ENCODE results near the gene SREBF2.

Gene SREBF2

GRCh38 chr22:41816871-41817270 lies 16.0 kb upstream of the SREBF2 start:
- H3K27ac Mint-ChIP-seq: peak overlapping the region; percentile 85 to 94 (median 86)

DNA sequence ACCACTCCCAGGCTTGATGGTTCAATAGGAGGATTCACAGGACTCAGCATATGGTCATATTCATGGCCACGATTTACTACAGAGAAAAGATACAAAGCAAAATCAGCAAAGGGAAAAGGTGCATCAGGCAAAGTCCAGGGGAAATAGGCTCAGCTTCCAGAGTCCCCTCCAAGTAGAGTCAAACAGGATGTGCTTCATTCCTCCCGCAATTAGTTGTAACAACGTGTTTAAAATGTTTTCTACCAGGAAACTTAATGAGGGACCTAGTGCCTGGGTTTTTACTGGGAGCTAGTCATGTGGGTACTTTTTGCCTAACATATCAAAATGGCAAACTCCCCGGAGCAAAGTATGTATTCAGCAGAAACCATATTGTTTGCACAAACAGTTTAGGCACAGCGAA lies 14.9 kb upstream of the SREBF2 start:
- no peaks in the 10 kb centered on the region for H3K9me3 Mint-ChIP-seq

More at GRCh38 chr22:41816871-41817270, 16.0 kb upstream of the SREBF2 start:
- H3K4me3 Mint-ChIP-seq: no peak overlapping the region
- TF ChIP-seq, protein P1, sequence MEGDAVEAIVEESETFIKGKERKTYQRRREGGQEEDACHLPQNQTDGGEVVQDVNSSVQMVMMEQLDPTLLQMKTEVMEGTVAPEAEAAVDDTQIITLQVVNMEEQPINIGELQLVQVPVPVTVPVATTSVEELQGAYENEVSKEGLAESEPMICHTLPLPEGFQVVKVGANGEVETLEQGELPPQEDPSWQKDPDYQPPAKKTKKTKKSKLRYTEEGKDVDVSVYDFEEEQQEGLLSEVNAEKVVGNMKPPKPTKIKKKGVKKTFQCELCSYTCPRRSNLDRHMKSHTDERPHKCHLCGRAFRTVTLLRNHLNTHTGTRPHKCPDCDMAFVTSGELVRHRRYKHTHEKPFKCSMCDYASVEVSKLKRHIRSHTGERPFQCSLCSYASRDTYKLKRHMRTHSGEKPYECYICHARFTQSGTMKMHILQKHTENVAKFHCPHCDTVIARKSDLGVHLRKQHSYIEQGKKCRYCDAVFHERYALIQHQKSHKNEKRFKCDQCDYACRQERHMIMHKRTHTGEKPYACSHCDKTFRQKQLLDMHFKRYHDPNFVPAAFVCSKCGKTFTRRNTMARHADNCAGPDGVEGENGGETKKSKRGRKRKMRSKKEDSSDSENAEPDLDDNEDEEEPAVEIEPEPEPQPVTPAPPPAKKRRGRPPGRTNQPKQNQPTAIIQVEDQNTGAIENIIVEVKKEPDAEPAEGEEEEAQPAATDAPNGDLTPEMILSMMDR (IDR thresholded peaks at IDR 0.05; ENCODE audit: unreplicated experiment in 3 of 3): no peak
- H3K36me3 Mint-ChIP-seq (ENCODE audit: low read depth): peaks cover 25% of the 10 kb centered on the region
- H3K9me3 Mint-ChIP-seq: no peaks in the 10 kb centered on the region
- peaks cover 32% of the 10 kb centered on the region for H3K4me1 Mint-ChIP-seq
- H3K27me3 Mint-ChIP-seq (ENCODE audit: low read depth): no peaks in the 10 kb centered on the region

DNA sequence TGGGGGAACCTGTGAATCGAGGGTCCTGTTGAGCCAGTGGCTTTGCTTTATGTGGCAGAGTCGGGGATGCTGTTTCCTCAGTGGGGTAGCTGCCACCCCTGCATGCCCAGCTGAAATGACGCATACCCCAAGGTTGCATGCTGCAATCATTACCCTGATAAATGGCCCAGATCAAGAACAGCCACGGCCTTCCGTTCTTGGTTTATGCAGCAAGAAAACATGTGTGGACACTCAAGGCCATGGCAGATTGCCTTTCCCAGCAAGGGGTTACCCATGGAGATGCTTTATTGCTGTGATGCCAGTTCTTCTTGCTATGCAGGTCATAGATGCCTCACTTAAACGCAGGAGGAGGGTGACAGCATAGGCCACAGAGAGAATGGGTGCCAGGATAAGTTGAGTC lies 14.3 kb upstream of the SREBF2 start:
- H3K4me3 Mint-ChIP-seq: no peak overlapping the region
- H3K27ac Mint-ChIP-seq: no peak overlapping the region
- H3K27me3 Mint-ChIP-seq (ENCODE audit: low read depth): no peaks in the 10 kb centered on the region
- H3K4me1 Mint-ChIP-seq: peaks cover 35% of the 10 kb centered on the region
- TF ChIP-seq, protein P1 (IDR thresholded peaks at IDR 0.05; ENCODE audit: unreplicated experiment in 3 of 3): no peak
- H3K9me3 Mint-ChIP-seq: no peaks in the 10 kb centered on the region
- H3K36me3 Mint-ChIP-seq (ENCODE audit: low read depth): peaks cover 22% of the 10 kb centered on the region

More for the DNA sequence above, 14.9 kb upstream of the SREBF2 start:
- H3K4me3 Mint-ChIP-seq: no peak overlapping the region
- peaks cover 35% of the 10 kb centered on the region for H3K4me1 Mint-ChIP-seq
- H3K27ac Mint-ChIP-seq: no peak overlapping the region
- no peaks in the 10 kb centered on the region for H3K27me3 Mint-ChIP-seq (ENCODE audit: low read depth)
- TF ChIP-seq, protein P1 (IDR thresholded peaks at IDR 0.05; ENCODE audit: unreplicated experiment in 3 of 3): no peak
- peaks cover 24% of the 10 kb centered on the region for H3K36me3 Mint-ChIP-seq (ENCODE audit: low read depth)

DNA sequence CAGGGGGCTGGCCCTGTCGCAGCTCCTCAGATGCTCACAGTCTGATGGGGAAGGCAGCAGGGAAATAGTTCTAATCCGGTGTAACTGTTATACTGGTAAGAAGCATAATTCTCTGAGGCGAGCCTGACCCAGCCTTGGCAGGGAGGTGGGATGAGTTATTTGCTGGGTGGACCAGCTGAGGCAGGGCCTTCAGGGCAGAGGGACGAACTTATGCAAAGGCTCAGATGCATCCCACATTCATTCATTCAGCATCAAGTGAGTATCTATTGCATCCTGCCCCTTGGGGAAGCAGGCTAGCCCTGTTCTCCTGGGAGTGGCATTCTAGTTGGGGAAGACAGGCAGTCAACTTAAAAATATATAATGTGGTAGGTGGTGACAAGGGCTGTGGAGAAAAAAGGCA lies 13.6 kb upstream of the SREBF2 start:
- Mint-ChIP-seq H3K9me3 (no peaks in the 10 kb centered on the region), H3K4me3 (no peak overlapping the region), H3K27ac (no peak overlapping the region), H3K36me3 (ENCODE audit: low read depth) (peaks cover 20% of the 10 kb centered on the region), H3K27me3 (ENCODE audit: low read depth) (no peaks in the 10 kb centered on the region), H3K4me1 (peaks cover 41% of the 10 kb centered on the region)
- TF ChIP-seq, protein P1 (IDR thresholded peaks at IDR 0.05; ENCODE audit: unreplicated experiment in 3 of 3): no peak

DNA sequence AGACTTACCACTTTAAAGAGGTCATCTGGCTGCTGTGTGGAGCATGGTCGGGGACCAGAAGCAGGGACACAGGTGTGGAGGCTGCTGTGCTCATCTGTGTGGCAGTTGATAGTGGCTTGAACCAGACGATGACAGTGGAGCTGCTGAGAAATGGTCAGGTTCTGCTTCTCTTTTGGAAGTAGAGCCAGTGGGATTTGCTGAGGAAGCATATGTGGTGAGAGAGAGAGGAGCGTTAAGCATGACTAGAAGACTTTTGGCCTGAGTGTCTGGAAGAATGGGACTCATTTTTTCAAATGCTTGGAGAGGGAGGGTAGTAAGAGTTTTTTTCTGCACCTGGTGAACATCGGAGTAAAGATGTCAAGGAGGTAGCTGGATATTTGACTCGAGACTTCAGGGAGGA lies 12.5 kb upstream of the SREBF2 start:
- Mint-ChIP-seq H3K9me3 (no peaks in the 10 kb centered on the region), H3K4me1 (peaks cover 53% of the 10 kb centered on the region), H3K4me3 (no peak overlapping the region), H3K36me3 (ENCODE audit: low read depth) (peaks cover 15% of the 10 kb centered on the region), H3K27me3 (ENCODE audit: low read depth) (no peaks in the 10 kb centered on the region), H3K27ac (peak overlapping the region in 1 of 3 experiments; percentile 19)
- TF ChIP-seq, protein P1 (IDR thresholded peaks at IDR 0.05; ENCODE audit: unreplicated experiment in 3 of 3): no peak

DNA sequence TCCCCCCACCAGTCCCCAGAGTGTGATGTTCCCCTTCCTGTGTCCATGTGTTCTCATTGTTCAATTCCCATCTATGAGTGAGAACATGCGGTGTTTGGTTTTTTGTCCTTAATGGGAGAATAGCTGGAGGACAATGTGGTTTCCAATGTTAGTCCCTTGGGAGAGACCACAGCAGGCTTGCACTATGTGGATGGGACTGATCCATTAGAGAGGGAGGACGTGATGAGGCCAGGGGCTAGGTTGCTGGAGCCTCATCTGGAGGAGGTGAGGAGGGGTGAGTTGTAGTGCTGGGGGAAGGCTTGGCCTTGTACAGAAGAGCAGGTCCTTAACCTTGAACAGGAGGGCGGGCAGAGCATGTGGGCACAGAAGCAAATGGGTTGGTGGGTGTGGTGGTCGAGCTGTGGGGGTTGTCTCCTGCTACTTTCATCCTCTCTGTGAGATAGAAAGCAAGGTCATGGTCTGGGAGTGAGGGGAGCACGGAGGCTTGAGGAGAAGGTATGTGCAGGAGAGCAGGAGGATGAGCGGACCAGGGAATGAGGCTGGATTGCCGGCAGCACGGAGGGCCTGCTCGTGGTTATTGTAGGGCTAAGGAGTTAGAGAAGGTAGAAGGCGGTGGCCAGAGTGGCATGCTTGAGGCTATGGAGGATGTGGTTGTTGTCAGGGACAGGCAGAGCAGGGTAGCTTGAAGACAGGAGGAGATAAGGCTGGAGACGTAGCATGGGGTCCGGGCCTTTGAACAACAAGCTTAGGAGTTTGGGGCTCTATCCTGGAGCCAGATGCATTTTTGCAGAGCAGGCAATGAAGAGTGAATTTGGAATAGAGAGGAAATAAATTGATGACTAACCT lies 11.2 kb upstream of the SREBF2 start:
- Mint-ChIP-seq H3K4me3 (no peak overlapping the region), H3K27ac (peak overlapping the region in 1 of 3 experiments; percentile 26), H3K36me3 (ENCODE audit: low read depth) (peaks cover 9% of the 10 kb centered on the region), H3K9me3 (no peaks in the 10 kb centered on the region), H3K4me1 (peaks cover 53% of the 10 kb centered on the region), H3K27me3 (ENCODE audit: low read depth) (no peaks in the 10 kb centered on the region)
- TF ChIP-seq, protein P1 (IDR thresholded peaks at IDR 0.05; ENCODE audit: unreplicated experiment in 3 of 3): no peak

Measured in nephron (organoid).